HG03469 (cell line): Measurements from ENCODE around the gene PHACTR2.
"Not testable (repeated sequence)": the region's sequence is repeated elsewhere in the genome, so short reads cannot be mapped to it uniquely, and the experiment has no call there.

Experiments
- ATAC-seq: cut with Tn5 transposase; IDR thresholded peaks from one replicate; pipeline ENCODE4 v1.9.1; 2021; ENCODE audit warnings: mild to moderate bottlenecking, moderate library complexity, moderate number of reproducible peaks; ENCODE audit not compliant: unreplicated experiment

PHACTR2 gene

GRCh38 chr6:143697076-143697800 lies 19.5 kb downstream of the PHACTR2 start:
- ATAC-seq = no peak

GRCh38 chr6:143698329-143698728 lies 20.6 kb downstream of the PHACTR2 start:
- ATAC-seq = no peak

GRCh38 chr6:143698759-143699429 lies 21.1 kb downstream of the PHACTR2 start:
- no peak for ATAC-seq

- no peak for ATAC-seq
These were observed 21.7 kb downstream of the PHACTR2 start for GRCh38 chr6:143699430-143699825.

- ATAC-seq = no peak
These were observed 23.1 kb downstream of the PHACTR2 start for GRCh38 chr6:143700684-143701348.

GRCh38 chr6:143701349-143702234 lies 23.8 kb downstream of the PHACTR2 start:
- no peak for ATAC-seq

GRCh38 chr6:143705569-143705968 lies 27.8 kb downstream of the PHACTR2 start:
- ATAC-seq = no peak

- ATAC-seq = no peak
These were observed 29.9 kb downstream of the PHACTR2 start for GRCh38 chr6:143707697-143708096.

GRCh38 chr6:143708889-143709288 lies 31.1 kb downstream of the PHACTR2 start:
- no peak for ATAC-seq

- no peak for ATAC-seq
These were observed 33.9 kb downstream of the PHACTR2 start for GRCh38 chr6:143711714-143712113.

GRCh38 chr6:143718472-143718871 lies 40.7 kb downstream of the PHACTR2 start:
- no peak for ATAC-seq

GRCh38 chr6:143721642-143722041 lies 43.9 kb downstream of the PHACTR2 start:
- no peak for ATAC-seq

- ATAC-seq = no peak
These were observed 47.1 kb downstream of the PHACTR2 start for GRCh38 chr6:143724876-143725275.

- ATAC-seq = no peak
These were observed 48.4 kb downstream of the PHACTR2 start for GRCh38 chr6:143726015-143726647.

GRCh38 chr6:143727035-143727434 lies 49.3 kb downstream of the PHACTR2 start:
- ATAC-seq = no peak

- ATAC-seq = no peak
These were observed 54.0 kb downstream of the PHACTR2 start for GRCh38 chr6:143731789-143732188.

- ATAC-seq = no peak
These were observed 54.8 kb downstream of the PHACTR2 start for GRCh38 chr6:143732536-143732935.

- ATAC-seq = no peak
These were observed 55.7 kb downstream of the PHACTR2 start for GRCh38 chr6:143733510-143733909.

GRCh38 chr6:143734641-143735063 lies 56.9 kb downstream of the PHACTR2 start:
- ATAC-seq = no peak

GRCh38 chr6:143738072-143738690 lies 60.4 kb downstream of the PHACTR2 start:
- not testable (repeated sequence) for ATAC-seq
